ENCODE measurements around the gene PRKD2.

PRKD2 gene

DNA sequence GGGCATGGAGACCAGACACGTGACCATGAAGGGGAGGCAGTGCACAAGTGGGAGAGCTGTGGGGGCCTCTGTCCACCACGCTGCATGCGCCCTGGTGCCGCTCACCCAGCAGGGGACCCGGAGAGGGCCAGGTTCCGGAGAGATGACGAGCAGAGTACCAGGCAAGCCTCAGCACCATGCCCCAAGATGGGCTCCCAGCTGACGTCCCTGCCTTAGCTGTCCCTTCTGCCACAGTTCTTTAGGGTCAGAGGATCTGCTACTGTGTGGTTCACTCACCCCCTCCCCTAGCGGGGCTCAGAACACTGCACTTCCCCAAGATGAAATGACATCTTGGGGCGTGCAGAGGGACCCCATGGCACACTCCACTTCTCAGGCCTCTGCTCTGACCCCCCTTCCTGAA is 9.6 kb upstream of the PRKD2 start:
- H3K36me3 ChIP-seq (replicated peaks; ENCODE audit: low read depth, low read length): peaks cover 83% of the 10 kb centered on the region
- H3K4me2 ChIP-seq (ENCODE audit: low read length): no peak overlapping the region
- TF ChIP-seq, protein P1, sequence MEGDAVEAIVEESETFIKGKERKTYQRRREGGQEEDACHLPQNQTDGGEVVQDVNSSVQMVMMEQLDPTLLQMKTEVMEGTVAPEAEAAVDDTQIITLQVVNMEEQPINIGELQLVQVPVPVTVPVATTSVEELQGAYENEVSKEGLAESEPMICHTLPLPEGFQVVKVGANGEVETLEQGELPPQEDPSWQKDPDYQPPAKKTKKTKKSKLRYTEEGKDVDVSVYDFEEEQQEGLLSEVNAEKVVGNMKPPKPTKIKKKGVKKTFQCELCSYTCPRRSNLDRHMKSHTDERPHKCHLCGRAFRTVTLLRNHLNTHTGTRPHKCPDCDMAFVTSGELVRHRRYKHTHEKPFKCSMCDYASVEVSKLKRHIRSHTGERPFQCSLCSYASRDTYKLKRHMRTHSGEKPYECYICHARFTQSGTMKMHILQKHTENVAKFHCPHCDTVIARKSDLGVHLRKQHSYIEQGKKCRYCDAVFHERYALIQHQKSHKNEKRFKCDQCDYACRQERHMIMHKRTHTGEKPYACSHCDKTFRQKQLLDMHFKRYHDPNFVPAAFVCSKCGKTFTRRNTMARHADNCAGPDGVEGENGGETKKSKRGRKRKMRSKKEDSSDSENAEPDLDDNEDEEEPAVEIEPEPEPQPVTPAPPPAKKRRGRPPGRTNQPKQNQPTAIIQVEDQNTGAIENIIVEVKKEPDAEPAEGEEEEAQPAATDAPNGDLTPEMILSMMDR (IDR thresholded peaks at IDR 0.05; ENCODE audit: low read depth, low read length): no peak
- no peak for TF ChIP-seq EZH2phosphoT487 (IDR thresholded peaks at IDR 0.05; ENCODE audit: low read depth)
- H3K9me3 ChIP-seq (ENCODE audit: insufficient read depth, low read length): no peaks in the 10 kb centered on the region
- peaks cover 38% of the 10 kb centered on the region for H4K20me1 ChIP-seq (ENCODE audit: insufficient read depth, low read length)
- H3K27ac ChIP-seq (ENCODE audit: low read length): no peak overlapping the region
- peaks cover 24% of the 10 kb centered on the region for H3K79me2 ChIP-seq (ENCODE audit: low read length)
- no peak overlapping the region for H3K9ac ChIP-seq (ENCODE audit: low read length)
- H2AFZ ChIP-seq (ENCODE audit: low read depth, low read length): no peak overlapping the region
- H3K4me1 ChIP-seq (ENCODE audit: low read length): no peaks in the 10 kb centered on the region
- H3K4me3 ChIP-seq (ENCODE audit: low read length): no peak overlapping the region
- no peaks in the 10 kb centered on the region for H3K27me3 ChIP-seq (ENCODE audit: low read depth, low read length)

DNA sequence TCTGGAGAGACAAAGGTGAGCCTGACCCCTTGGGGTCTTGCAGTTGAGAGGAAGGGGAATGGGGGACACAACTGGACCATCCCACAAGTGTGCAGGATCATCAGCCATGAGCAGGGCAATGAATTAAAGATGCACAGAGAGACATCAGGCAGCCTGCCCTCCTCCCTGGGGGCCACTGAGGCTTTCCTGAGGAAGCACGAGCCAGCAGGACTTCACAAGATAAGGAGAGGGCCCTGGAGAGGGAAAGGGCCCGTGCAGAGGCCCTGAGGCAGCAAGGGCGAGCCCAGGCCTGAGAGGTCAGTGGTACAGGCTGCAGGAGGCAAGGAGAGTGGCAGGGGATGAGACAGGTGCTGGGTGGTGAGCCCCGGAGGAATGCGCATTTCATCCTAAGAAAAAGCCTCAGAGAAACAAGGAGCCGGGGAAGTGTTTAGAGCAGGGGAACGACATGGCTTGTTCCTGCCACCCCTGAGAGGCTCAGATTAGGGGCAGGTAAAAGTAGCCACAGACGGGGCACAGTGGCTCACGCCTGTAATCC is 9.0 kb upstream of the PRKD2 start:
- Histone ChIP-seq H3K36me3 (replicated peaks; ENCODE audit: low read depth, low read length) (peaks cover 81% of the 10 kb centered on the region), H3K9me3 (ENCODE audit: insufficient read depth, low read length) (no peaks in the 10 kb centered on the region), H3K27ac (ENCODE audit: low read length) (no peak overlapping the region), H3K9ac (ENCODE audit: low read length) (no peak overlapping the region), H3K4me3 (ENCODE audit: low read length) (no peak overlapping the region), H3K4me1 (ENCODE audit: low read length) (no peaks in the 10 kb centered on the region), H3K79me2 (ENCODE audit: low read length) (peaks cover 20% of the 10 kb centered on the region), H3K27me3 (ENCODE audit: low read depth, low read length) (no peaks in the 10 kb centered on the region), H4K20me1 (ENCODE audit: insufficient read depth, low read length) (peaks cover 33% of the 10 kb centered on the region), H3K4me2 (ENCODE audit: low read length) (no peak overlapping the region), H2AFZ (ENCODE audit: low read depth, low read length) (no peak overlapping the region)
- TF ChIP-seq, protein P1 (IDR thresholded peaks at IDR 0.05; ENCODE audit: low read depth, low read length): no peak

DNA sequence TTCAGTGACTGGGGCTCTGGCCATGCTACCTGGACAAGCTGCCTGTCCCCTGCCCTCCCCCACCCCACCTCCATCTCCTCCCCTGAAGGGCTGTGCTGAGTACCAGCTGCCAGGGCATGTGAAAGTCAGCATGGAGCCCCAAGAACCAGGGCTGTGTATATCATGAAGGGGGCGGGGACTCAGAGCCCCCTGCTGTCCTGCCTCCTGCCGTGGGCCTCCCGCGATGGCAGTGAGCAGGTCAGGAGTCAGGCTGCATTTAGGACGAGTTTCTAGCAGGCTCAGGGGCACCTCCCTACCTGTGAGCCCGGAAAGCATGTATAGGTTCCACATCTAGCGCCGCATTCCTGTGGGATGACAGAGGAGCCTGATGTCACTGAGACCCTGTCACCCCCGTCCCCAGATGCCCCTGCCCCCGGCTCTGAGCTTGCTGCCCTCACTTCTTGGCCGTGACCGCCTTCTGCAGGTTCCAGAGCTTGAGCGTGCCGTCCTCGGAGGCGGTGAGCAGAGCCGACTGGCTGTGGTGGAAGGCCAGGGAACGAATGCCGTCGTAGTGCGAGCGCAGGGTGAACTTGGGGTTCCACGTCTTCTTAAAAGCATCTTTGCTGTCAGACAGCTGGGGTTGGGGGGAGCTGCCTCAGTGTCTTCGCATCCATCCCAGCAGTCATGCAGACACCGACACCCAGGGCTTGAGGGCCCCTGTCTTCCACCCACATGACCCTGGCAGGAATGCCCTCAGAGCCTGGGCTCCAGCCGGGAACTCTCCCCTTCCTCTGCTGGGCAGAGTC is 8.3 kb upstream of the PRKD2 start:
- Histone ChIP-seq H4K20me1 (ENCODE audit: insufficient read depth, low read length) (peaks cover 26% of the 10 kb centered on the region), H3K4me2 (ENCODE audit: low read length) (no peak overlapping the region), H3K27ac (ENCODE audit: low read length) (no peak overlapping the region), H3K27me3 (ENCODE audit: low read depth, low read length) (no peaks in the 10 kb centered on the region), H3K36me3 (replicated peaks; ENCODE audit: low read depth, low read length) (peaks cover 78% of the 10 kb centered on the region), H3K4me1 (ENCODE audit: low read length) (peaks cover 4% of the 10 kb centered on the region), H3K4me3 (ENCODE audit: low read length) (no peak overlapping the region), H3K79me2 (ENCODE audit: low read length) (peaks cover 20% of the 10 kb centered on the region), H2AFZ (ENCODE audit: low read depth, low read length) (no peak overlapping the region), H3K9ac (ENCODE audit: low read length) (no peak overlapping the region), H3K9me3 (ENCODE audit: insufficient read depth, low read length) (no peaks in the 10 kb centered on the region)
- TF ChIP-seq, protein P1 (IDR thresholded peaks at IDR 0.05; ENCODE audit: low read depth, low read length): no peak
- no peak for TF ChIP-seq EZH2phosphoT487 (IDR thresholded peaks at IDR 0.05; ENCODE audit: low read depth)

DNA sequence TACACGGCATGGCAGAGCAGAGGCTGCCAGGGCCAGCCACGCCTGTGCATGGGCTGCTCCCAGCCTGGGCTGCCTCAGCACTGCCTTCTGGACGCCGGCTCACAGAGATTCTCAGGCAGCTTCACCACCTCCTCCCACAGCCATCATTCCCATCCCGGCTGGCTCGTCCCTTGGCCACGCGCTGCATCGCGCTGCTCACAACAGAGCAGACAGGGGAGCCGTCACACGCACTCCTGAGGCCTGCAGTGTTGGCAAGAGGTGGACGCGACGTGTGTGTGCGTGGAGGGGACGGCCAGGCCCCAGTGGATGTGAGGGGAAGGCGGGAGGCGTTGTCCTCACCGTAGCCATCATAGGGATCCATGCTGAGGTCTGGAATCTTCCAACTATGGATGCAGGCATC is 7.6 kb upstream of the PRKD2 start:
- Histone ChIP-seq H3K27me3 (ENCODE audit: low read depth, low read length) (no peaks in the 10 kb centered on the region), H3K4me3 (ENCODE audit: low read length) (no peak overlapping the region), H3K27ac (ENCODE audit: low read length) (no peak overlapping the region), H2AFZ (ENCODE audit: low read depth, low read length) (no peak overlapping the region), H3K4me1 (ENCODE audit: low read length) (peaks cover 11% of the 10 kb centered on the region), H4K20me1 (ENCODE audit: insufficient read depth, low read length) (peaks cover 19% of the 10 kb centered on the region), H3K36me3 (replicated peaks; ENCODE audit: low read depth, low read length) (peaks cover 71% of the 10 kb centered on the region), H3K9ac (ENCODE audit: low read length) (no peak overlapping the region), H3K79me2 (ENCODE audit: low read length) (peaks cover 20% of the 10 kb centered on the region), H3K4me2 (ENCODE audit: low read length) (no peak overlapping the region), H3K9me3 (ENCODE audit: insufficient read depth, low read length) (no peaks in the 10 kb centered on the region)
- TF ChIP-seq, protein P1 (IDR thresholded peaks at IDR 0.05; ENCODE audit: low read depth, low read length): no peak
- no peak for TF ChIP-seq EZH2phosphoT487 (IDR thresholded peaks at IDR 0.05; ENCODE audit: low read depth)

Measured in OCI-LY3 (cell line).